Skeletal muscle tissue (tissue), 4 donors: Measurements from ENCODE around the gene PGAP2. TPM values are rescaled to one million over a fixed set of nuclear protein-coding genes. Genes with fewer than 3 reads are reported as not detected.
"Not testable (repeated sequence)": the region's sequence is repeated elsewhere in the genome, so short reads cannot be mapped to it uniquely, and the experiment has no call there.

Experiments
- H3K27ac ChIP-seq: one replicate; pipeline ENCODE4 v1.7.0; 2013; ENCODE audit warnings: mild to moderate bottlenecking, low read depth, low read length, inconsistent platforms
- H3K27me3 ChIP-seq, 3 donors: one replicate each; pipeline ENCODE4 v1.7.0; 2013; ENCODE audit warnings: low read length in 3 of 3; ENCODE audit not compliant: control insufficient read depth in 3 of 3, insufficient read depth in 3 of 3
- H3K36me3 ChIP-seq, 3 donors: one replicate each; pipeline ENCODE4 v1.7.0; 2013; ENCODE audit warnings: low read length in 3 of 3; ENCODE audit not compliant: control insufficient read depth in 3 of 3, insufficient read depth in 3 of 3
- H3K4me1 ChIP-seq, 3 donors: one replicate each; pipeline ENCODE4 v1.7.0; 2013; ENCODE audit warnings: low read length in 3 of 3, mild to moderate bottlenecking in 3 of 3; ENCODE audit not compliant: control insufficient read depth in 3 of 3, insufficient read depth in 3 of 3
- H3K4me3 ChIP-seq, 3 donors: one replicate each; pipeline ENCODE4 v1.7.0; 2013; ENCODE audit warnings: low read length in 3 of 3
- H3K9ac ChIP-seq, 3 donors: one replicate each; pipeline ENCODE4 v1.7.0; 2013; ENCODE audit warnings: low read length in 3 of 3, mild to moderate bottlenecking in 3 of 3, moderate library complexity in 2 of 3, low read depth in 1 of 3
- H3K9me3 ChIP-seq, 3 donors: one replicate each; pipeline ENCODE4 v1.7.0; 2013; ENCODE audit warnings: low read length in 3 of 3; ENCODE audit not compliant: control insufficient read depth in 3 of 3
- total RNA-seq: library from RNA; depleted of rRNA; stranded (reverse); fragments of >200 nt; gene quantifications from one replicate; pipeline ENCODE4 v1.2.3, GENCODE V29; 2014
- donor health status: Osteomylitis.

The PGAP2 gene
- total RNA-seq, 1 donor from 2014 or later = 8.9 TPM

GRCh38 chr11:3802011-3802790 lies 6.2 kb upstream of the PGAP2 start:
- Histone ChIP-seq H3K9me3 (no peaks in the 10 kb centered on the region), H3K27ac (no peak overlapping the region), H3K4me1 (peaks cover 3 to 6% (median 3%) of the 10 kb centered on the region in 3 donors), H3K27me3 (no peaks in the 10 kb centered on the region), H3K4me3 (no peak overlapping the region), H3K9ac (no peak overlapping the region), H3K36me3 (no peaks in the 10 kb centered on the region)

GRCh38 chr11:3803726-3804495 lies 4.4 kb upstream of the PGAP2 start:
- Histone ChIP-seq H3K36me3 (no peaks in the 10 kb centered on the region), H3K27ac (no peak overlapping the region), H3K4me3 (no peak overlapping the region), H3K4me1 (peaks cover 4 to 7% (median 7%) of the 10 kb centered on the region in 3 donors), H3K9ac (no peak overlapping the region), H3K9me3 (no peaks in the 10 kb centered on the region), H3K27me3 (no peaks in the 10 kb centered on the region)

GRCh38 chr11:3808861-3809623 lies 682 bp downstream of the PGAP2 start:
- Histone ChIP-seq H3K4me3 (peak overlapping the region; percentile 76 to 87 (median 85)), H3K4me1 (peaks cover 16 to 27% (median 18%) of the 10 kb centered on the region in 3 donors), H3K27ac (no peak overlapping the region), H3K9ac (peak overlapping the region; percentile 78 to 83 (median 83)), H3K36me3 (no peaks in the 10 kb centered on the region), H3K9me3 (no peaks in the 10 kb centered on the region), H3K27me3 (no peaks in the 10 kb centered on the region)

GRCh38 chr11:3809624-3809928 lies 1.2 kb downstream of the PGAP2 start:
- no peaks in the 10 kb centered on the region for H3K27me3 ChIP-seq
- H3K9ac ChIP-seq = no peak overlapping the region
- no peak overlapping the region for H3K27ac ChIP-seq
- H3K36me3 ChIP-seq = no peaks in the 10 kb centered on the region
- no peaks in the 10 kb centered on the region for H3K9me3 ChIP-seq
- peaks cover 16 to 27% (median 18%) of the 10 kb centered on the region in 3 donors for H3K4me1 ChIP-seq
- no peak overlapping the region for H3K4me3 ChIP-seq

- Histone ChIP-seq H3K27me3 (no peaks in the 10 kb centered on the region), H3K9me3 (no peaks in the 10 kb centered on the region), H3K36me3 (no peaks in the 10 kb centered on the region), H3K4me3 (no peak overlapping the region), H3K27ac (peak overlapping the region; percentile 8), H3K9ac (peak overlapping the region in 2 of 3 donors; percentile 38 to 45), H3K4me1 (peaks cover 16 to 27% (median 18%) of the 10 kb centered on the region in 3 donors)
Observed at GRCh38 chr11:3810446-3810845, 2.1 kb downstream of the PGAP2 start.

- H3K9me3 ChIP-seq = no peaks in the 10 kb centered on the region
- H3K27me3 ChIP-seq = no peaks in the 10 kb centered on the region
- no peaks in the 10 kb centered on the region for H3K36me3 ChIP-seq
- no peak overlapping the region for H3K4me3 ChIP-seq
- peak overlapping the region; percentile 8 for H3K27ac ChIP-seq
- peak overlapping the region in 2 of 3 donors; percentile 38 to 45 for H3K9ac ChIP-seq
- peaks cover 16 to 27% (median 18%) of the 10 kb centered on the region in 3 donors for H3K4me1 ChIP-seq
Observed at GRCh38 chr11:3810951-3811350, 2.6 kb downstream of the PGAP2 start.

GRCh38 chr11:3814832-3815231 lies 6.5 kb downstream of the PGAP2 start:
- not testable (repeated sequence) for H3K9ac ChIP-seq, H3K27ac ChIP-seq, H3K36me3 ChIP-seq, H3K27me3 ChIP-seq, H3K4me3 ChIP-seq, H3K9me3 ChIP-seq
- H3K4me1 ChIP-seq = peaks cover 4 to 15% (median 10%) of the 10 kb centered on the region in 3 donors

GRCh38 chr11:3815845-3816244 lies 7.5 kb downstream of the PGAP2 start:
- peaks cover 0 to 5% (median 5%) of the 10 kb centered on the region in 3 donors for H3K4me1 ChIP-seq
- H3K9me3 ChIP-seq = no peaks in the 10 kb centered on the region
- H3K27me3 ChIP-seq = no peaks in the 10 kb centered on the region
- H3K9ac ChIP-seq = no peak overlapping the region
- H3K4me3 ChIP-seq = no peak overlapping the region
- H3K36me3 ChIP-seq = peaks cover 0 to 2% (median 0%) of the 10 kb centered on the region in 3 donors
- H3K27ac ChIP-seq = no peak overlapping the region

GRCh38 chr11:3816673-3817072 lies 8.3 kb downstream of the PGAP2 start:
- Histone ChIP-seq H3K27ac (no peak overlapping the region), H3K27me3 (no peaks in the 10 kb centered on the region), H3K4me3 (no peak overlapping the region), H3K9me3 (no peaks in the 10 kb centered on the region), H3K4me1 (no peaks in the 10 kb centered on the region), H3K36me3 (peaks cover 0 to 2% (median 0%) of the 10 kb centered on the region in 3 donors), H3K9ac (no peak overlapping the region)
